K562 (cell line): Measurements from ENCODE around the gene PDCD11. TPM values are rescaled to one million over a fixed set of nuclear protein-coding genes. Genes with fewer than 3 reads are reported as not detected.

Experiments used
- CBFA2T3 ChIP-seq: fragments of 450-650 bp; IDR thresholded peaks from 2 replicates; pipeline ENCODE4 v1.6.1; 2017
- FOSL1 ChIP-seq: fragments of 200-800 bp; sonication (Bioruptor generic); conservative IDR thresholded peaks from 2 replicates; pipeline ENCODE4 v1.6.1; 2016; ENCODE audit warnings: missing genetic modification characterization, missing compliant biosample characterization
- FOXA1 ChIP-seq: fragments of 450-650 bp; IDR thresholded peaks from 2 replicates; pipeline ENCODE4 v1.6.1; 2016; ENCODE audit warnings: mild to moderate bottlenecking, borderline replicate concordance
- HNRNPLL ChIP-seq: fragments of 200-400 bp; formaldehyde crosslinking; IDR thresholded peaks from 2 replicates; pipeline ENCODE4 v1.6.1; 2017; ENCODE audit warnings: low read length, low read depth, mild to moderate bottlenecking; ENCODE audit not compliant: poor library complexity, severe bottlenecking
- NCOA6 ChIP-seq: fragments of 450-650 bp; IDR thresholded peaks from 2 replicates; pipeline ENCODE4 v1.6.1; 2017; ENCODE audit warnings: mild to moderate bottlenecking
- PTBP1 ChIP-seq: fragments of 200-400 bp; formaldehyde crosslinking; IDR thresholded peaks from 2 replicates; pipeline ENCODE4 v1.6.1; 2017; ENCODE audit warnings: low read depth, low read length
- TCF7 ChIP-seq: sonication (generic); IDR thresholded peaks from 2 replicates; pipeline ENCODE4 v1.6.1; 2016; ENCODE audit warnings: antibody characterized with exemption, borderline replicate concordance
- TRIM24 ChIP-seq, 2 experiments: fragments of 450-650 bp; IDR thresholded peaks; 2 replicates each; pipeline ENCODE4 v1.6.1; 2016
- ZBED1 ChIP-seq: IDR thresholded peaks from 2 replicates; pipeline ENCODE4 v1.6.1; 2014
- ZNF23 ChIP-seq: fragments of 250-450 bp; sonication (Bioruptor Pico); IDR thresholded peaks from 2 replicates; pipeline ENCODE4 v1.4.0; 2020; ENCODE audit warnings: mild to moderate bottlenecking
- polyA plus RNA-seq, 8 experiments: library from polyadenylated mRNA; depleted of rRNA in 4 of 8; stranded (reverse) in 5 of 8; unstranded in 3 of 8; fragments of >200 nt; fragmentation: Nextera tagmentation in 2 of 8; fragmentation: Illumina TruSeq in 1 of 8; extraction: Ambion mirVana in 2 of 8; extraction: Trizol in 1 of 8; gene quantifications; 2 replicates each; pipeline versions ENCODE4 v1.2.1 to v1.2.3, GENCODE V29; 2011 to 2014; ENCODE audit warnings: inconsistent platforms in 1 of 8, missing spikeins in 1 of 8
- total RNA-seq, 7 experiments: library from RNA; depleted of rRNA in 6 of 7; stranded (reverse); fragments of >200 nt in 6 of 7; fragmentation: Illumina TruSeq in 2 of 7; extraction: Trizol in 2 of 7; gene quantifications; 2 replicates each; pipeline versions ENCODE4 v1.2.1 to v1.2.3, GENCODE V29; 2011 to 2021; ENCODE audit warnings: low replicate concordance in 1 of 7
- TF ChIP-seq, protein P1 (sequence below): sonication (generic); formaldehyde crosslinking; IDR thresholded peaks from 2 replicates; pipeline ENCODE4 v1.4.0; 2020; ENCODE audit warnings: mild to moderate bottlenecking, missing genetic modification reagents

Gene PDCD11
- total and polyA plus RNA-seq, 9 of the 15 experiments (the other 6 are each of a cell fraction or from before 2014, with no cell fraction given) = 14.8 to 73.8 (median 50.0) TPM

DNA sequence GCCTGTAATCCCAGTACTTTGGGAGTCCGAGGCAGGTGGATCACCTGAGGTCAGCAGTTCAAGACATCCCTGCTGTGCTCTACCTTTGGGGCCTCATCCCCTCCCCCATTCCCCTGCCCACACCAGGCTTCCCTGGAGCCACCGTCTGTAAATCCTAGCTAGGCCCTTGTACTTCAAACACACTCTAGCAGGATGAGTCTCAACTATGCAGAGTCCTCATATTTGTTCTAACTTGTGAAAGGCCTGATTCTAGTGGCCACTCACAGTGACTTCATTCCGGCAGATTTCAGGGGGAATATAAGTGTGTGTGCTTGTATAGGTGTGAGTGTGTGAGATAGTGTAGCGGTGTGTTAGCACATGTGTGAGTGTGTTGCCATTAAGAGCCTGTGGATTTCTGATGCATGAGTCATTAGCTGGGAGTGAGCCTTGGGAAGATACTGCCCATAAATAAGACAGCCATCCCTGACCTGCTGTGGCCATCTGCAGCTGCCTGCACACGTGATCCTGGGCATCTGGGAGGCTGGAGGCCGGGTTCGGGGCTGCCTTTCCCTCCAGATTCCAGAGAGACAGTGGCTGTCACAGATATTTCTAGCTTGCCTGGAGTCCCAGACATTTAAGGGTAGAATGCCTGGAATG lies 95.4 kb downstream of the PDCD11 start (continued):
- TF ChIP-seq TRIM24 (IDR thresholded peaks at IDR 0.05) = no peak
- TF ChIP-seq NCOA6 = no peak
- TF ChIP-seq HNRNPLL = no peak
- no peak for TF ChIP-seq FOXA1
- TF ChIP-seq TCF7 = no peak
- no peak for TF ChIP-seq ZBED1
- peak; percentile 44 for TF ChIP-seq CBFA2T3
- no peak for TF ChIP-seq ZNF23 (CRISPR knock-in tag)
- peak; percentile 54 for TF ChIP-seq FOSL1 (tag)
- TF ChIP-seq, protein P1, sequence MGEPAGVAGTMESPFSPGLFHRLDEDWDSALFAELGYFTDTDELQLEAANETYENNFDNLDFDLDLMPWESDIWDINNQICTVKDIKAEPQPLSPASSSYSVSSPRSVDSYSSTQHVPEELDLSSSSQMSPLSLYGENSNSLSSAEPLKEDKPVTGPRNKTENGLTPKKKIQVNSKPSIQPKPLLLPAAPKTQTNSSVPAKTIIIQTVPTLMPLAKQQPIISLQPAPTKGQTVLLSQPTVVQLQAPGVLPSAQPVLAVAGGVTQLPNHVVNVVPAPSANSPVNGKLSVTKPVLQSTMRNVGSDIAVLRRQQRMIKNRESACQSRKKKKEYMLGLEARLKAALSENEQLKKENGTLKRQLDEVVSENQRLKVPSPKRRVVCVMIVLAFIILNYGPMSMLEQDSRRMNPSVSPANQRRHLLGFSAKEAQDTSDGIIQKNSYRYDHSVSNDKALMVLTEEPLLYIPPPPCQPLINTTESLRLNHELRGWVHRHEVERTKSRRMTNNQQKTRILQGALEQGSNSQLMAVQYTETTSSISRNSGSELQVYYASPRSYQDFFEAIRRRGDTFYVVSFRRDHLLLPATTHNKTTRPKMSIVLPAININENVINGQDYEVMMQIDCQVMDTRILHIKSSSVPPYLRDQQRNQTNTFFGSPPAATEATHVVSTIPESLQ (CRISPR knock-in tag) = no peak
- no peak for TF ChIP-seq PTBP1
